ENCODE data around the gene GOPC. TPM values are rescaled to one million over a fixed set of nuclear protein-coding genes. Genes with fewer than 3 reads are reported as not detected.
"Not testable (repeated sequence)": the region's sequence is repeated elsewhere in the genome, so short reads cannot be mapped to it uniquely, and the experiment has no call there.

The GOPC gene
- polyA plus RNA-seq, 10 donors, result 38.4 to 56.7 (median 48.9) TPM

- no peak for DNase-seq
Observed at GRCh38 chr6:117520603-117521395, 81.5 kb downstream of the GOPC start.

- no peak for DNase-seq
Observed at GRCh38 chr6:117518870-117519269, 83.4 kb downstream of the GOPC start.

GRCh38 chr6:117517995-117518394 is 84.3 kb downstream of the GOPC start:
- not testable (repeated sequence) for DNase-seq

GRCh38 chr6:117515326-117515725 is 87.0 kb downstream of the GOPC start:
- DNase-seq, result no peak

- DNase-seq, result no peak
Observed at GRCh38 chr6:117514655-117515054, 87.7 kb downstream of the GOPC start.

GRCh38 chr6:117513778-117514365 is 88.4 kb downstream of the GOPC start:
- no peak for DNase-seq

- no peak for DNase-seq
Observed at GRCh38 chr6:117512987-117513573, 89.2 kb downstream of the GOPC start.

- DNase-seq, result no peak
Observed at GRCh38 chr6:117512056-117512828, 90.1 kb downstream of the GOPC start.

Other genes with a start within 250 kb of the GOPC start
- under 1 TPM; 0.05 to 0.40 (median 0.14) TPM for gene ROS1, start 176.6 kb downstream of the GOPC start, polyA plus RNA-seq (ENCODE audit: insufficient read length in 10 of 10)
- 1 to 10 TPM; 5.5 to 9.2 (median 7.1) TPM for gene DCBLD1, start 119.8 kb downstream of the GOPC start, polyA plus RNA-seq (ENCODE audit: insufficient read length in 10 of 10)
- 10 to 100 TPM; 19.0 to 25.9 (median 21.6) TPM for gene NUS1, start 73.0 kb upstream of the GOPC start, polyA plus RNA-seq (ENCODE audit: insufficient read length in 10 of 10)

All from muscle of back (tissue), 11 donors.